DOHH2 (cell line): Measurements from ENCODE around the gene DENND1A.
"Not testable (repeated sequence)": the region's sequence is repeated elsewhere in the genome, so short reads cannot be mapped to it uniquely, and the experiment has no call there.

ENCODE experiments used
- CTCF ChIP-seq: fragments of 200-600 bp; sonication (generic); IDR thresholded peaks from one replicate; pipeline ENCODE4 v1.5.1; 2014; ENCODE audit warnings: antibody characterized with exemption, mild to moderate bottlenecking, low read depth, low read length; ENCODE audit not compliant: poor library complexity, severe bottlenecking
- EZH2phosphoT487 ChIP-seq: fragments of 200-600 bp; sonication (generic); IDR thresholded peaks from 2 replicates; pipeline ENCODE4 v1.6.1; 2017; ENCODE audit warnings: borderline replicate concordance, mild to moderate bottlenecking, antibody characterized with exemption, low read length, moderate library complexity, mixed read lengths

GRCh38 chr9:123636805-123637204, 293.1 kb downstream of the DENND1A start:
- TF ChIP-seq EZH2phosphoT487, CTCF: not testable (repeated sequence)
